BLaER1 treated with 17β-estradiol and CSF1 and Interleukin-3, amounts not matched to agents 10 nM and 100 nM (cell line): ENCODE data around the gene MYO1D.
A peak's percentile ranks its signal among the peaks of the same experiment; 100 is the strongest.

ENCODE experiments used
- H3K27ac ChIP-seq, 11 experiments: shearing (Covaris generic); formaldehyde crosslinking; 2 replicates each; pipeline ENCODE4 v1.8.1; 2022
- H3K27me3 ChIP-seq, 11 experiments: shearing (Covaris generic); formaldehyde crosslinking; 2 replicates each; pipeline ENCODE4 v1.8.1; 2022
- H3K36me3 ChIP-seq, 11 experiments: shearing (Covaris generic); formaldehyde crosslinking; 2 replicates each; pipeline ENCODE4 v1.8.1; 2022
- H3K4me1 ChIP-seq, 10 experiments: shearing (Covaris generic); formaldehyde crosslinking; 2 replicates each; pipeline ENCODE4 v1.8.1; 2022
- H3K4me2 ChIP-seq, 11 experiments: shearing (Covaris generic); formaldehyde crosslinking; 2 replicates each; pipeline ENCODE4 v1.8.1; 2022
- H3K4me3 ChIP-seq, 10 experiments: shearing (Covaris generic); formaldehyde crosslinking; 2 replicates each; pipeline ENCODE4 v1.8.1; 2022
- H3K9ac ChIP-seq, 11 experiments: shearing (Covaris generic); formaldehyde crosslinking; 2 replicates each; pipeline ENCODE4 v1.8.1; 2022
- H3K9me3 ChIP-seq, 11 experiments: shearing (Covaris generic); formaldehyde crosslinking; replicated peaks in 1 of 11; 2 replicates each; pipeline ENCODE4 v1.8.1; 2022
- H4K20me1 ChIP-seq, 11 experiments: shearing (Covaris generic); formaldehyde crosslinking; 2 replicates each; pipeline ENCODE4 v1.8.1; 2022
- Cebpa-rat ChIP-seq, 11 experiments: shearing (Covaris generic); IDR thresholded peaks; 2 replicates each; pipeline ENCODE4 v1.8.1; 2022

Gene MYO1D

GRCh38 chr17:32803544-32803943, 73.4 kb downstream of the MYO1D start:
- Histone ChIP-seq H3K4me1 (no peaks in the 10 kb centered on the region), H3K36me3 (no peaks in the 10 kb centered on the region), H3K9ac (no peak overlapping the region), H3K27me3 (no peaks in the 10 kb centered on the region), H3K27ac (no peak overlapping the region), H3K4me2 (no peak overlapping the region), H3K4me3 (no peak overlapping the region), H3K9me3 (no peaks in the 10 kb centered on the region), H4K20me1 (no peaks in the 10 kb centered on the region)
- TF ChIP-seq Cebpa-rat (IDR thresholded peaks at IDR 0.05): no peak

- Histone ChIP-seq H4K20me1 (no peaks in the 10 kb centered on the region), H3K36me3 (no peaks in the 10 kb centered on the region), H3K4me2 (no peak overlapping the region), H3K4me3 (no peak overlapping the region), H3K4me1 (no peaks in the 10 kb centered on the region), H3K27ac (no peak overlapping the region), H3K9me3 (no peaks in the 10 kb centered on the region), H3K9ac (no peak overlapping the region), H3K27me3 (no peaks in the 10 kb centered on the region)
- no peak for TF ChIP-seq Cebpa-rat (IDR thresholded peaks at IDR 0.05)
These were observed 74.6 kb downstream of the MYO1D start for GRCh38 chr17:32802306-32802705.

- Histone ChIP-seq H3K9me3 (no peaks in the 10 kb centered on the region), H3K4me1 (no peaks in the 10 kb centered on the region), H4K20me1 (no peaks in the 10 kb centered on the region), H3K4me3 (no peak overlapping the region), H3K4me2 (no peak overlapping the region; a peak in 1 of 22 replicates), H3K36me3 (no peaks in the 10 kb centered on the region), H3K27ac (no peak overlapping the region), H3K27me3 (no peaks in the 10 kb centered on the region), H3K9ac (no peak overlapping the region)
- no peak for TF ChIP-seq Cebpa-rat (IDR thresholded peaks at IDR 0.05)
These were observed 75.3 kb downstream of the MYO1D start for GRCh38 chr17:32801641-32802040.

GRCh38 chr17:32801193-32801592, 75.7 kb downstream of the MYO1D start:
- Histone ChIP-seq H4K20me1 (no peaks in the 10 kb centered on the region), H3K9ac (no peak overlapping the region), H3K9me3 (no peaks in the 10 kb centered on the region), H3K4me3 (no peak overlapping the region), H3K4me2 (no peak overlapping the region; a peak in 1 of 22 replicates), H3K27me3 (no peaks in the 10 kb centered on the region), H3K36me3 (no peaks in the 10 kb centered on the region), H3K27ac (no peak overlapping the region), H3K4me1 (no peaks in the 10 kb centered on the region)
- TF ChIP-seq Cebpa-rat (IDR thresholded peaks at IDR 0.05): no peak

- Histone ChIP-seq H3K27ac (no peak overlapping the region), H4K20me1 (no peaks in the 10 kb centered on the region), H3K4me2 (no peak overlapping the region), H3K4me3 (no peak overlapping the region), H3K4me1 (peaks cover 0 to 5% (median 0%) of the 10 kb centered on the region in 10 experiments; a peak in 4 of 20 replicates), H3K9me3 (no peaks in the 10 kb centered on the region), H3K36me3 (no peaks in the 10 kb centered on the region), H3K27me3 (no peaks in the 10 kb centered on the region), H3K9ac (no peak overlapping the region)
- no peak for TF ChIP-seq Cebpa-rat (IDR thresholded peaks at IDR 0.05)
These were observed 78.0 kb downstream of the MYO1D start for GRCh38 chr17:32798938-32799337.

GRCh38 chr17:32795339-32795979, 81.5 kb downstream of the MYO1D start:
- Histone ChIP-seq H3K9me3 (no peaks in the 10 kb centered on the region), H3K36me3 (no peaks in the 10 kb centered on the region), H3K4me3 (no peak overlapping the region), H3K4me2 (peak overlapping the region in 2 of 11 experiments; percentile 7 to 9; a peak in 1 of 22 replicates), H3K4me1 (peaks cover 0 to 5% (median 0%) of the 10 kb centered on the region in 10 experiments; a peak in 4 of 20 replicates), H3K9ac (no peak overlapping the region), H4K20me1 (no peaks in the 10 kb centered on the region), H3K27ac (no peak overlapping the region), H3K27me3 (no peaks in the 10 kb centered on the region)
- TF ChIP-seq Cebpa-rat (IDR thresholded peaks at IDR 0.05): no peak

GRCh38 chr17:32794533-32795246, 82.2 kb downstream of the MYO1D start:
- Histone ChIP-seq H3K27ac (no peak overlapping the region), H3K4me1 (peaks cover 0 to 5% (median 0%) of the 10 kb centered on the region in 10 experiments; a peak in 4 of 20 replicates), H3K9me3 (no peaks in the 10 kb centered on the region), H3K9ac (no peak overlapping the region), H3K4me2 (no peak overlapping the region), H4K20me1 (no peaks in the 10 kb centered on the region), H3K4me3 (no peak overlapping the region), H3K27me3 (no peaks in the 10 kb centered on the region), H3K36me3 (no peaks in the 10 kb centered on the region)
- no peak for TF ChIP-seq Cebpa-rat (IDR thresholded peaks at IDR 0.05)

GRCh38 chr17:32793841-32794240, 83.1 kb downstream of the MYO1D start:
- Histone ChIP-seq H3K4me2 (no peak overlapping the region), H3K4me3 (no peak overlapping the region), H3K36me3 (no peaks in the 10 kb centered on the region), H3K27ac (no peak overlapping the region), H3K4me1 (peaks cover 0 to 5% (median 0%) of the 10 kb centered on the region in 10 experiments; a peak in 4 of 20 replicates), H3K27me3 (no peaks in the 10 kb centered on the region), H4K20me1 (no peaks in the 10 kb centered on the region), H3K9ac (no peak overlapping the region), H3K9me3 (0 out of 22 replicates have a peak, but pooled peaks cover 0 to 5% (median 0%) of the 10 kb centered on the region in 11 experiments)
- no peak for TF ChIP-seq Cebpa-rat (IDR thresholded peaks at IDR 0.05)

GRCh38 chr17:32792207-32792606, 84.7 kb downstream of the MYO1D start:
- Histone ChIP-seq H3K9me3 (peaks cover 0 to 12% (median 0%) of the 10 kb centered on the region in 11 experiments; a peak in 2 of 22 replicates), H4K20me1 (no peaks in the 10 kb centered on the region), H3K27me3 (no peaks in the 10 kb centered on the region), H3K4me3 (no peak overlapping the region), H3K27ac (no peak overlapping the region), H3K9ac (no peak overlapping the region), H3K4me1 (peaks cover 0 to 5% (median 0%) of the 10 kb centered on the region in 10 experiments; a peak in 4 of 20 replicates), H3K4me2 (no peak overlapping the region), H3K36me3 (no peaks in the 10 kb centered on the region)
- no peak for TF ChIP-seq Cebpa-rat (IDR thresholded peaks at IDR 0.05)
